ENCODE data around the gene PRDM12.

PRDM12 gene

GRCh38 chr9:130664251-130665028 lies at the start of gene PRDM12:
PRDM12 (plus strand) TSS chr9:130664594; CDS start chr9:130664654, 60 bp downstream.
- DNase-seq: no peak

- no peak for DNase-seq
Measured at GRCh38 chr9:130616451-130616850, 47.9 kb upstream of the PRDM12 start.

- DNase-seq: no peak
Measured at GRCh38 chr9:130623466-130623865, 40.9 kb upstream of the PRDM12 start.

GRCh38 chr9:130624154-130624553 lies 40.2 kb upstream of the PRDM12 start:
- no peak for DNase-seq

GRCh38 chr9:130626249-130626996 lies 38.0 kb upstream of the PRDM12 start:
- DNase-seq: no peak

- DNase-seq: no peak
Measured at GRCh38 chr9:130627051-130627450, 37.3 kb upstream of the PRDM12 start.

- no peak for DNase-seq
Measured at GRCh38 chr9:130627896-130628792, 36.2 kb upstream of the PRDM12 start.

- DNase-seq: no peak
Measured at GRCh38 chr9:130629443-130630070, 34.8 kb upstream of the PRDM12 start.

- DNase-seq: no peak
Measured at GRCh38 chr9:130630071-130630450, 34.3 kb upstream of the PRDM12 start.

- DNase-seq: no peak
Measured at GRCh38 chr9:130630506-130631330, 33.7 kb upstream of the PRDM12 start.

GRCh38 chr9:130631331-130632080 lies 32.9 kb upstream of the PRDM12 start:
- no peak for DNase-seq

GRCh38 chr9:130632081-130632710 lies 32.2 kb upstream of the PRDM12 start:
- DNase-seq: no peak

GRCh38 chr9:130632841-130633240 lies 31.6 kb upstream of the PRDM12 start:
- DNase-seq: no peak

- no peak for DNase-seq
Measured at GRCh38 chr9:130633336-130634190, 30.8 kb upstream of the PRDM12 start.

- no peak for DNase-seq
Measured at GRCh38 chr9:130634191-130634768, 30.1 kb upstream of the PRDM12 start.

GRCh38 chr9:130634801-130635200 lies 29.6 kb upstream of the PRDM12 start:
- DNase-seq: no peak

- DNase-seq: no peak
Measured at GRCh38 chr9:130635306-130635705, 29.1 kb upstream of the PRDM12 start.

- no peak for DNase-seq
Measured at GRCh38 chr9:130635721-130636647, 28.4 kb upstream of the PRDM12 start.

All from inflammatory macrophage treated with lipopolysaccharide for 1 hour (primary cell).